HepG2 (cell line): Measurements from ENCODE around the gene NGEF. TPM values are rescaled to one million over a fixed set of nuclear protein-coding genes. Genes with fewer than 3 reads are reported as not detected.
"Not testable (repeated sequence)": the region's sequence is repeated elsewhere in the genome, so short reads cannot be mapped to it uniquely, and the experiment has no call there.

ENCODE experiments used
- ATAC-seq: fragments of 200-7000 bp; cut with Tn5 transposase; 3 replicates; pipeline ENCODE4 v1.9.1; 2020; ENCODE audit warnings: mild to moderate bottlenecking, moderate library complexity
- BruUV-seq: library from RNA; stranded (reverse); fragments of 400-500 nt; replicated peaks from 2 replicates; lab custom pipeline; 2021; lab: Mats Ljungman, UMichigan
- CTCF ChIA-PET: fragments of 300-600 bp; formaldehyde crosslinking; extraction: SDS; loops from one replicate; lab custom pipeline; 2021; ENCODE audit warnings: low total read pairs, inconsistent platforms, low intra/inter-chr PET ratio; lab: Yijun Ruan, JAX
- POLR2A ChIA-PET: fragments of 350-600 bp; sonication (Branson Sonifier 250); formaldehyde crosslinking; loops from one replicate; lab custom pipeline; 2020; ENCODE audit warnings: antibody characterized with exemption, inconsistent platforms; lab: Yijun Ruan, JAX
- DNase-seq: peaks from one replicate; pipeline ENCODE4 v3.0.0-alpha.2; 2015; ENCODE audit warnings: low spot score
- FAIRE-seq: peaks from 3 replicates; lab custom pipeline; 2011; peaks lifted over from hg19 to GRCh38; lab: Jason Lieb, UNC
- H2AFZ ChIP-seq: one replicate; pipeline ENCODE4 v1.6.1; 2011; ENCODE audit warnings: low read length, inconsistent platforms
- H3K27ac ChIP-seq: fragments of 300-600 bp; 3 replicates; pipeline ENCODE4 v1.8.0; 2011; ENCODE audit warnings: mixed run types, mild to moderate bottlenecking, mixed read lengths, low read length, inconsistent platforms; ENCODE audit not compliant: insufficient read depth; ENCODE audit errors: extremely low read length
- H3K27me3 ChIP-seq, 2 experiments: fragments of 200-600 bp in 1 of 2; 2 replicates in 1 of 2; 3 replicates in 1 of 2; pipeline versions ENCODE4 v1.6.0 to v1.8.0; 2011; ENCODE audit warnings: low read length in 2 of 2, mild to moderate bottlenecking in 2 of 2, moderate library complexity in 2 of 2, inconsistent platforms in 1 of 2; ENCODE audit not compliant: insufficient read depth in 2 of 2, control insufficient read depth in 1 of 2
- H3K36me3 ChIP-seq, 2 experiments: fragments of 200-600 bp in 1 of 2; replicated peaks in 1 of 2; 2 replicates in 1 of 2; 3 replicates in 1 of 2; pipeline versions ENCODE4 v1.5.1 to v1.8.0; 2011; ENCODE audit warnings: low read length in 2 of 2, inconsistent platforms in 1 of 2; ENCODE audit not compliant: insufficient read depth in 2 of 2, control insufficient read depth in 1 of 2
- H3K4me1 ChIP-seq: 2 replicates; pipeline ENCODE4 v1.5.1; 2012; ENCODE audit warnings: low read length, inconsistent platforms; ENCODE audit not compliant: insufficient read depth
- H3K4me2 ChIP-seq: 2 replicates; pipeline ENCODE4 v1.6.0; 2011; ENCODE audit warnings: low read depth, low read length, inconsistent platforms
- H3K4me3 ChIP-seq, 3 experiments: fragments of 200-600 bp in 1 of 3; sonication (generic), shearing (Covaris generic) in 1 of 3; replicated peaks in 1 of 3; 2 replicates each; pipeline ENCODE4 v1.5.1; 2011 to 2016; ENCODE audit warnings: low read length in 3 of 3, inconsistent platforms in 2 of 3, low read depth in 2 of 3, mild to moderate bottlenecking in 2 of 3, control low read depth in 1 of 3, mixed read lengths in 1 of 3; ENCODE audit not compliant: insufficient read depth in 1 of 3
- H3K79me2 ChIP-seq: one replicate; pipeline ENCODE4 v1.6.1; 2011; ENCODE audit warnings: low read length, inconsistent platforms; ENCODE audit not compliant: insufficient read depth
- H3K9ac ChIP-seq: 2 replicates; pipeline ENCODE4 v1.6.0; 2011; ENCODE audit warnings: mild to moderate bottlenecking, low read depth, low read length, inconsistent platforms; ENCODE audit not compliant: insufficient read depth
- H3K9me3 ChIP-seq: 2 replicates; pipeline ENCODE4 v1.5.1; 2012; ENCODE audit warnings: mild to moderate bottlenecking, low read length
- H4K20me1 ChIP-seq: 2 replicates; pipeline ENCODE4 v1.6.0; 2011; ENCODE audit warnings: inconsistent platforms, mild to moderate bottlenecking, low read length, moderate library complexity; ENCODE audit not compliant: insufficient read depth
- CREM ChIP-seq, 2 experiments: sonication (generic) in 1 of 2; formaldehyde crosslinking in 1 of 2; IDR thresholded peaks; 2 replicates each; pipeline versions ENCODE4 v1.4.0 to v1.6.1; 2016 to 2020; ENCODE audit warnings: antibody characterized with exemption in 1 of 2, mild to moderate bottlenecking in 1 of 2, missing genetic modification reagents in 1 of 2
- ETV6 ChIP-seq: sonication (generic); formaldehyde crosslinking; conservative IDR thresholded peaks from 2 replicates; pipeline ENCODE4 v1.4.0; 2020; ENCODE audit warnings: missing genetic modification reagents
- GABPA ChIP-seq, 2 experiments: IDR thresholded peaks; 2 replicates each; pipeline ENCODE4 v1.6.1; 2011 to 2016; ENCODE audit warnings: low read depth in 2 of 2, low read length in 1 of 2, missing biosample characterization in 1 of 2, missing genetic modification characterization in 1 of 2
- LRRFIP1 ChIP-seq: sonication (generic); formaldehyde crosslinking; conservative IDR thresholded peaks from 2 replicates; pipeline ENCODE4 v1.4.0; 2020; ENCODE audit warnings: missing genetic modification reagents
- ZNF547 ChIP-seq: sonication (generic); formaldehyde crosslinking; IDR thresholded peaks from 2 replicates; pipeline ENCODE4 v1.5.1; 2020; ENCODE audit warnings: mild to moderate bottlenecking, missing genetic modification reagents
- ZNF574 ChIP-seq: sonication (generic); formaldehyde crosslinking; IDR thresholded peaks from 2 replicates; pipeline ENCODE4 v1.4.0; 2020; ENCODE audit warnings: missing genetic modification reagents
- ZNF737 ChIP-seq: sonication (generic); formaldehyde crosslinking; IDR thresholded peaks from 2 replicates; pipeline ENCODE4 v1.5.0; 2020; ENCODE audit warnings: missing genetic modification reagents, mild to moderate bottlenecking, borderline replicate concordance
- ZNF83 ChIP-seq: sonication (generic); formaldehyde crosslinking; IDR thresholded peaks from 2 replicates; pipeline ENCODE4 v1.4.0; 2020; ENCODE audit warnings: missing genetic modification reagents, mild to moderate bottlenecking, borderline replicate concordance
- ZNF841 ChIP-seq: sonication (generic); formaldehyde crosslinking; IDR thresholded peaks from 2 replicates; pipeline ENCODE4 v1.8.1; 2023; ENCODE audit warnings: missing genetic modification reagents, borderline replicate concordance
- WGBS: methylation state at CpG from one replicate; pipeline ENCODE4 v1.1.6; 2017; ENCODE audit warnings: low lambda C conversion rate; 5-methylcytosine and 5-hydroxymethylcytosine counted together
- in situ Hi-C: cut with HindIII; loops from 2 replicates; pipeline ENCODE4 v1.10.0; 2017; ENCODE audit warnings: low pct_unique_long_range_greater_than_20kb; ENCODE audit not compliant: extremely low pct_ligation_motif_present
- intact Hi-C: fragments of 100-400 bp; cut with micrococcal nuclease; formaldehyde crosslinking; loops from one replicate; pipeline ENCODE4 v1.10.0; 2022; ENCODE audit not compliant: unreplicated experiment
- polyA plus RNA-seq, 8 experiments: library from polyadenylated mRNA; depleted of rRNA in 3 of 8; stranded (reverse) in 7 of 8; unstranded in 1 of 8; fragments of >200 nt; fragmentation: Illumina TruSeq in 4 of 8; extraction: Trizol in 4 of 8; gene quantifications; 2 replicates each; pipeline versions ENCODE4 v1.2.1 to v1.2.3, GENCODE V29; 2011 to 2016; ENCODE audit warnings: low read depth in 4 of 8, missing spikeins in 1 of 8, mixed read lengths in 1 of 8; ENCODE audit not compliant: insufficient read depth in 1 of 8
- total RNA-seq, 5 experiments: library from RNA; depleted of rRNA; stranded (reverse); fragments of >200 nt; fragmentation: Illumina TruSeq; extraction: Trizol; gene quantifications; 2 replicates each; pipeline ENCODE4 v1.2.3, GENCODE V29; 2016; ENCODE audit warnings: low read depth in 1 of 5

Gene NGEF
- total and polyA plus RNA-seq, 2 of the 13 experiments (the other 11 are each of a cell fraction or from before 2014, with no cell fraction given), result 14.4 to 36.9 TPM

- no peak for TF ChIP-seq CREM (IDR thresholded peaks at IDR 0.05)
- TF ChIP-seq CREM (CRISPR knock-in tag; IDR thresholded peaks at IDR 0.05), result no peak
- no peak for TF ChIP-seq LRRFIP1 (CRISPR knock-in tag)
- no peak for TF ChIP-seq GABPA (IDR thresholded peaks at IDR 0.05; ENCODE audit: low read depth, low read length)
- no peak for TF ChIP-seq GABPA (CRISPR knock-in tag; IDR thresholded peaks at IDR 0.05; ENCODE audit: low read depth)
- no peak for TF ChIP-seq ZNF83 (CRISPR knock-in tag)
- TF ChIP-seq ZNF737 (CRISPR knock-in tag), result no peak
- peak; percentile 84 for TF ChIP-seq ZNF574 (CRISPR knock-in tag)
- no peak for TF ChIP-seq ETV6 (CRISPR knock-in tag)
- TF ChIP-seq ZNF547 (CRISPR knock-in tag), result no peak
- no peak for TF ChIP-seq ZNF841 (CRISPR knock-in tag)
Measured at GRCh38 chr2:233053928-233054784, 41.1 kb upstream of the NGEF start (continued).

GRCh38 chr2:233052517-233052916, 39.5 kb upstream of the NGEF start:
- FAIRE-seq, H2AFZ ChIP-seq, H4K20me1 ChIP-seq, H3K27ac ChIP-seq, H3K9ac ChIP-seq, ATAC-seq, DNase-seq, H3K9me3 ChIP-seq, H3K4me2 ChIP-seq, BruUV-seq, H3K4me3 ChIP-seq, H3K79me2 ChIP-seq, POLR2A ChIA-PET, H3K36me3 ChIP-seq: not testable (repeated sequence)
- CTCF ChIA-PET, result interaction anchor here (3.0 kb wide), 1 partner anchor 199 kb away, joined by 19 read pairs; no protein-coding TSS in a partner anchor
- in situ Hi-C loops (loop anchor here (5.0 kb wide), 1 partner anchor 200 kb away; no protein-coding TSS in a partner anchor), intact Hi-C loops (loop anchor here (5.0 kb wide), 1 partner anchor 70 kb away; no protein-coding TSS in a partner anchor)
- 41% methylated on average over 4 of the region's 4 CpGs for WGBS
- Histone ChIP-seq H3K27me3 (peaks cover 4 to 42% of the 10 kb centered on the region in 2 experiments; a peak in 4 of 5 replicates), H3K4me1 (peaks cover 18% of the 10 kb centered on the region)
